Measurements from ENCODE around the gene STXBP2.

GRCh38 chr19:7637374-7638256, 705 bp downstream of the STXBP2 start:
- TF ChIP-seq POLR2A (IDR thresholded peaks at IDR 0.05) (no peak), CTCF (IDR thresholded peaks at IDR 0.05) (no peak), POLR2AphosphoS5 (IDR thresholded peaks at IDR 0.05) (no peak)
